Measurements from ENCODE around the gene CCNH.

The CCNH gene

DNA sequence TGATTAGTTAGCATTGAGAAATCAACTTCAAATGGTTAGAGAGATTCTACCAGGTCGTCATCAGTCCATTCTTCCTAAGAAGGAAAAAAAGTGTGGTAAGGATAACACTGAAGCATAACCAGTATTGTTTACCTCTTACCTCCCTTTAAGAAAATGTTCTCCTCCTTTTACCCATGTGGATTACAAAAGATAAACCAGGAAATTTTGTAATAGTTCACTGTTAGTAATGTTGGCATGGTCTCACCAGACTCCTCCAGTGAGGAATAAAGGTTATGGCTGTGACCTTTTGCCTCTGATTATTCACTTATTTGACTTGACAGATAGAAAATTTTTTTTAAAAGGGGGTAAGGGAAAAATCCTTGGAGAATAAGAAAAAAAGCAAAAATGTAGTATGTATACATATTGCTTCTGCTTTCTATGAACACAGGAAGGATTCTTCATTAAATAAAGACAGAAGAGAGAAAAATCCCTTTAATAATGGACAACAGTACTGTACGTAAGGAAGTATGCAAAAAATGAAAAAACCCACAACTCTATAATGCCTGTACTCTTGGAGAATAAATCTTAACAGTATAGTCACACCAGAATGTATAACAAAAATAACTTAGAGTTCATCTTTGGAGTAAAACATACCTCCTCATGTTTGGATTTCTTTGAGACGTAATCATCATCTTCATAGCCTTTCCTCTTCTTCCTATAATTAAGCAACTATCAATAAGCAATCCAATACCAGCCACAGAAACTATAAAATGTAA, 18.1 kb downstream of the CCNH start:
- Histone ChIP-seq H2AFZ (ENCODE audit: low read depth, low read length) (no peak overlapping the region), H3K23ac (ENCODE audit: low read length in 2 of 2) (no peak overlapping the region), H3K9ac (ENCODE audit: low read length) (peak overlapping the region; percentile 75), H2BK15ac (ENCODE audit: low read depth, poor library complexity, severe bottlenecking) (no peak overlapping the region), H3K18ac (ENCODE audit: low read depth in 1 of 2, low read length in 2 of 2) (no peak overlapping the region), H2AK5ac (ENCODE audit: low read length, severe bottlenecking) (no peak overlapping the region), H4K8ac (ENCODE audit: low read length) (no peak overlapping the region), H3K4me2 (ENCODE audit: low read length, poor library complexity, severe bottlenecking) (no peak overlapping the region), H4K91ac (ENCODE audit: low read length) (no peak overlapping the region), H2BK12ac (ENCODE audit: low read length in 2 of 2) (no peak overlapping the region), H3K27ac (ENCODE audit: low read length, poor library complexity, severe bottlenecking) (peak overlapping the region; percentile 85), H2BK120ac (ENCODE audit: low read depth, low read length) (no peak overlapping the region), H2BK5ac (ENCODE audit: low read depth, low read length, poor library complexity, severe bottlenecking) (no peak overlapping the region), H3K9me3 (ENCODE audit: control insufficient read depth, low read length) (no peaks in the 10 kb centered on the region), H3K27me3 (ENCODE audit: control insufficient read depth in 1 of 2, insufficient read depth in 1 of 2, low read length in 2 of 2) (no peaks in the 10 kb centered on the region), H3K4me1 (ENCODE audit: control insufficient read depth, insufficient read depth, low read depth, low read length) (peaks cover 3% of the 10 kb centered on the region), H3K4me3 (ENCODE audit: insufficient read depth in 1 of 2, low read depth in 1 of 2, low read length in 2 of 2) (peak overlapping the region in 1 of 2 experiments; percentile 6), H3K79me1 (replicated peaks; ENCODE audit: low read length, poor library complexity, severe bottlenecking) (peaks cover 1% of the 10 kb centered on the region), H3K4ac (ENCODE audit: low read depth in 1 of 2, low read length in 2 of 2) (no peak overlapping the region), H3K14ac (ENCODE audit: low read length in 2 of 2) (no peak overlapping the region), H3K36me3 (ENCODE audit: control insufficient read depth in 1 of 2, insufficient read depth in 2 of 2, low read depth in 1 of 2, low read length in 2 of 2) (peaks cover 7 to 89% of the 10 kb centered on the region in 2 experiments)
- peak; percentile 69 for DNase-seq
- WGBS, result 74% methylated on average over 2 of the region's 3 CpGs

- no CpG with 5 or more reads among the region's 2 CpGs for WGBS
- Histone ChIP-seq H3K79me1 (replicated peaks; ENCODE audit: low read length, poor library complexity, severe bottlenecking) (peaks cover 1% of the 10 kb centered on the region), H3K4me2 (ENCODE audit: low read length, poor library complexity, severe bottlenecking) (no peak overlapping the region), H4K8ac (ENCODE audit: low read length) (no peak overlapping the region), H4K91ac (ENCODE audit: low read length) (no peak overlapping the region), H3K36me3 (ENCODE audit: control insufficient read depth in 1 of 2, insufficient read depth in 2 of 2, low read depth in 1 of 2, low read length in 2 of 2) (peaks cover 7 to 90% of the 10 kb centered on the region in 2 experiments), H3K18ac (ENCODE audit: low read depth in 1 of 2, low read length in 2 of 2) (no peak overlapping the region), H2AFZ (ENCODE audit: low read depth, low read length) (no peak overlapping the region), H3K14ac (ENCODE audit: low read length in 2 of 2) (no peak overlapping the region), H3K27ac (ENCODE audit: low read length, poor library complexity, severe bottlenecking) (peak overlapping the region; percentile 98), H3K4ac (ENCODE audit: low read depth in 1 of 2, low read length in 2 of 2) (no peak overlapping the region), H3K4me1 (ENCODE audit: control insufficient read depth, insufficient read depth, low read depth, low read length) (peaks cover 4% of the 10 kb centered on the region), H3K9ac (ENCODE audit: low read length) (peak overlapping the region; percentile 75), H3K9me3 (ENCODE audit: control insufficient read depth, low read length) (no peaks in the 10 kb centered on the region), H2BK15ac (ENCODE audit: low read depth, poor library complexity, severe bottlenecking) (no peak overlapping the region), H2AK5ac (ENCODE audit: low read length, severe bottlenecking) (no peak overlapping the region), H2BK12ac (ENCODE audit: low read length in 2 of 2) (no peak overlapping the region), H3K23ac (ENCODE audit: low read length in 2 of 2) (no peak overlapping the region), H3K4me3 (ENCODE audit: insufficient read depth in 1 of 2, low read depth in 1 of 2, low read length in 2 of 2) (peak overlapping the region in 1 of 2 experiments; percentile 52), H2BK5ac (ENCODE audit: low read depth, low read length, poor library complexity, severe bottlenecking) (peak overlapping the region; percentile 75), H2BK120ac (ENCODE audit: low read depth, low read length) (no peak overlapping the region), H3K27me3 (ENCODE audit: control insufficient read depth in 1 of 2, insufficient read depth in 1 of 2, low read length in 2 of 2) (no peaks in the 10 kb centered on the region)
- peak; percentile 70 for DNase-seq
Measured at GRCh38 chr5:87393331-87393730, 19.4 kb downstream of the CCNH start.

DNA sequence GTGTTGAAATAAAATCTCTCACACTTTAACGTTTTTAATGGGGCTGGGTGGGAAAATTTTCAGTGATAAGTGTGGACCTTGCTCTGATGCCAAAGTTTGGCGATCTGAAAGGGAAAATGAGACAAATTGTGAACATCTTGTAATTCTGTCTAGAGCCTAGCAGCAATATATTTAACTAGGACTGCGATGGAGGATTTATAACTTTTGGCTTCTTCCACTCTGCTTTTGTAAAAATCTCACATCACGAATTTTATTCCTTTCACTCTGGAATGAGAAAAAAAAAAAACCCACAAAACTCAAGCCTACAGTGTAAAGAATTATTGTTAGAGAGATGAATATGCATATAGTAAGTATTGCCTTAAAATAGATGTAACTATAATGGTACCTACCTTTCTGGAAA, 19.9 kb downstream of the CCNH start:
- Histone ChIP-seq H3K9me3 (ENCODE audit: control insufficient read depth, low read length) (no peaks in the 10 kb centered on the region), H3K4me3 (ENCODE audit: insufficient read depth in 1 of 2, low read depth in 1 of 2, low read length in 2 of 2) (peak overlapping the region in 1 of 2 experiments; percentile 52), H2BK12ac (ENCODE audit: low read length in 2 of 2) (no peak overlapping the region), H2BK120ac (ENCODE audit: low read depth, low read length) (no peak overlapping the region), H2BK5ac (ENCODE audit: low read depth, low read length, poor library complexity, severe bottlenecking) (peak overlapping the region; percentile 97), H3K36me3 (ENCODE audit: control insufficient read depth in 1 of 2, insufficient read depth in 2 of 2, low read depth in 1 of 2, low read length in 2 of 2) (peaks cover 7 to 90% of the 10 kb centered on the region in 2 experiments), H2AFZ (ENCODE audit: low read depth, low read length) (no peak overlapping the region), H3K4me2 (ENCODE audit: low read length, poor library complexity, severe bottlenecking) (no peak overlapping the region), H3K79me1 (replicated peaks; ENCODE audit: low read length, poor library complexity, severe bottlenecking) (peaks cover 1% of the 10 kb centered on the region), H2AK5ac (ENCODE audit: low read length, severe bottlenecking) (peak overlapping the region; percentile 99), H3K23ac (ENCODE audit: low read length in 2 of 2) (no peak overlapping the region), H4K8ac (ENCODE audit: low read length) (no peak overlapping the region), H3K27me3 (ENCODE audit: control insufficient read depth in 1 of 2, insufficient read depth in 1 of 2, low read length in 2 of 2) (no peaks in the 10 kb centered on the region), H2BK15ac (ENCODE audit: low read depth, poor library complexity, severe bottlenecking) (no peak overlapping the region), H3K14ac (ENCODE audit: low read length in 2 of 2) (no peak overlapping the region), H4K91ac (ENCODE audit: low read length) (no peak overlapping the region), H3K4ac (ENCODE audit: low read depth in 1 of 2, low read length in 2 of 2) (no peak overlapping the region), H3K18ac (ENCODE audit: low read depth in 1 of 2, low read length in 2 of 2) (no peak overlapping the region), H3K4me1 (ENCODE audit: control insufficient read depth, insufficient read depth, low read depth, low read length) (peaks cover 4% of the 10 kb centered on the region), H3K9ac (ENCODE audit: low read length) (peak overlapping the region; percentile 75), H3K27ac (ENCODE audit: low read length, poor library complexity, severe bottlenecking) (peak overlapping the region; percentile 98)
- 96% methylated on average over 2 of the region's 4 CpGs for WGBS
- DNase-seq, result peak; percentile 2

- Histone ChIP-seq H2BK5ac (ENCODE audit: low read depth, low read length, poor library complexity, severe bottlenecking) (peak overlapping the region; percentile 33), H2AFZ (ENCODE audit: low read depth, low read length) (no peak overlapping the region), H3K4me1 (ENCODE audit: control insufficient read depth, insufficient read depth, low read depth, low read length) (peaks cover 4% of the 10 kb centered on the region), H2BK12ac (ENCODE audit: low read length in 2 of 2) (no peak overlapping the region), H3K9me3 (ENCODE audit: control insufficient read depth, low read length) (no peaks in the 10 kb centered on the region), H3K9ac (ENCODE audit: low read length) (peak overlapping the region; percentile 75), H3K23ac (ENCODE audit: low read length in 2 of 2) (no peak overlapping the region), H3K27me3 (ENCODE audit: control insufficient read depth in 1 of 2, insufficient read depth in 1 of 2, low read length in 2 of 2) (no peaks in the 10 kb centered on the region), H3K27ac (ENCODE audit: low read length, poor library complexity, severe bottlenecking) (peak overlapping the region; percentile 98), H3K36me3 (ENCODE audit: control insufficient read depth in 1 of 2, insufficient read depth in 2 of 2, low read depth in 1 of 2, low read length in 2 of 2) (peaks cover 7 to 92% of the 10 kb centered on the region in 2 experiments), H3K4me2 (ENCODE audit: low read length, poor library complexity, severe bottlenecking) (no peak overlapping the region), H3K18ac (ENCODE audit: low read depth in 1 of 2, low read length in 2 of 2) (no peak overlapping the region), H2BK120ac (ENCODE audit: low read depth, low read length) (no peak overlapping the region), H3K4ac (ENCODE audit: low read depth in 1 of 2, low read length in 2 of 2) (no peak overlapping the region), H2BK15ac (ENCODE audit: low read depth, poor library complexity, severe bottlenecking) (no peak overlapping the region), H4K8ac (ENCODE audit: low read length) (no peak overlapping the region), H2AK5ac (ENCODE audit: low read length, severe bottlenecking) (peak overlapping the region; percentile 90), H3K79me1 (replicated peaks; ENCODE audit: low read length, poor library complexity, severe bottlenecking) (peaks cover 3% of the 10 kb centered on the region), H4K91ac (ENCODE audit: low read length) (no peak overlapping the region), H3K4me3 (ENCODE audit: insufficient read depth in 1 of 2, low read depth in 1 of 2, low read length in 2 of 2) (no peak overlapping the region), H3K14ac (ENCODE audit: low read length in 2 of 2) (no peak overlapping the region)
- WGBS, result 93% methylated on average over 1 of the region's 1 CpG
- DNase-seq, result no peak
Measured at GRCh38 chr5:87392170-87392569, 20.6 kb downstream of the CCNH start.
